Muscle of leg (tissue), 11 donors: Measurements from ENCODE around the gene SLC12A9. TPM values are rescaled to one million over a fixed set of nuclear protein-coding genes. Genes with fewer than 3 reads are reported as not detected.

Experiments
- DNase-seq: peaks from one replicate; pipeline ENCODE4 v3.0.0; 2013
- H3K27ac ChIP-seq: one replicate; pipeline ENCODE4 v1.5.1; 2013; ENCODE audit warnings: mild to moderate bottlenecking, low read length, control low read depth
- H3K27me3 ChIP-seq: one replicate; pipeline ENCODE4 v1.6.1; 2013; ENCODE audit warnings: low read length; ENCODE audit not compliant: control insufficient read depth, insufficient read depth
- H3K36me3 ChIP-seq: one replicate; pipeline ENCODE4 v1.6.1; 2013; ENCODE audit warnings: low read length; ENCODE audit not compliant: control insufficient read depth, insufficient read depth
- H3K4me1 ChIP-seq: one replicate; pipeline ENCODE4 v1.6.1; 2013; ENCODE audit warnings: low read length; ENCODE audit not compliant: control insufficient read depth, insufficient read depth
- H3K4me3 ChIP-seq: one replicate; pipeline ENCODE4 v1.5.1; 2013; ENCODE audit warnings: low read length, control low read depth
- H3K9me3 ChIP-seq: replicated peaks from 2 replicates; pipeline ENCODE4 v1.6.1; 2013; ENCODE audit warnings: low read depth, low read length; ENCODE audit not compliant: control insufficient read depth
- WGBS: methylation state at CpG from one replicate; pipeline ENCODE4 v1.1.5; 2013; ENCODE audit warnings: missing lambda C conversion rate; ENCODE audit not compliant: insufficient coverage; 5-methylcytosine and 5-hydroxymethylcytosine counted together
- polyA plus RNA-seq, 8 donors: library from polyadenylated mRNA; unstranded; fragments of 120-200 nt; gene quantifications; one replicate each; pipeline versions ENCODE4 v1.2.1 to v1.2.3, GENCODE V29; 2013; ENCODE audit warnings: inconsistent platforms in 1 of 8, low replicate concordance in 1 of 8; ENCODE audit not compliant: insufficient read length in 8 of 8, insufficient read depth in 1 of 8
- total RNA-seq: library from RNA; stranded (reverse); fragments of 120-200 nt; gene quantifications from one replicate; pipeline ENCODE4 v1.2.4, GENCODE V29; 2013

SLC12A9 gene
- total and polyA plus RNA-seq, 9 donors: 9.7 to 25.4 (median 18.4) TPM

DNA sequence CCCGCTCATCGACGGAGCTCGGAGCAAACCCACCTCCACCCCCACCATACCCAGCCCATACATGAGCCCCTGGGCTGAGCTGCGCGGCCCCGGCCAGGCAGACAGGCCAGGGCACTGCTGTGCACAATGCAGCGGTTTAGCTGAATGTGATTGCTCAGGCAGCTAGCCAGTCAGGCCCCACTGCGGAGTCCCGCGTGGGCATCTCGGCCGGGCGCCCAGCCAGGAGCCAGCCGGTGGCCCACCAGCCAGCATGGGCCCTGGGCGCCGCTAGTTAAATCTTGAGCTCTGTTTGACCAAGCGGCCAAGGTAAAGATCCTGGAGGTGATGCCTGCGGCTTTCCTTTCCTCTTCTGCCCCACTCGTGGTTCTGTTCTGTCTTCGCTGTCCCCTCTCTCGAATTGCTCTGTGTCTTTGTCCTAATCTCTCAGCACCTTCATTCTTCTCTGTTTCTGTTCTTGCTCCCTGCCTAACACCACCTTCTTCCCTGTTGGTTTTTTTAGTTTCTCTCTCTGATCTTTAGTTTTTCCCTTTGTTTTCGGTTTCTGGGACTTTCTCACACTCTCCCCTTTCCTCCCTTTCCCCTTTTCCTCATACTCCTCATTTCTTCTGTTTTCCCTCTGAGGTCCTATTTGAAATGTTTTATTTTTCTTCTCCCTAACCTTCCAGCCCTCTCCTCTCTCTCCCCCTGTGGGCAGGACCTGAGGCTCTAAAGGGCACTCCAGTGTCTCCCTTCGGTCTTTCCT is 30.4 kb downstream of the SLC12A9 start:
- DNase-seq: no peak
- Histone ChIP-seq H3K36me3 (peaks cover 87% of the 10 kb centered on the region), H3K4me1 (peaks cover 16% of the 10 kb centered on the region), H3K27ac (no peak overlapping the region), H3K9me3 (no peaks in the 10 kb centered on the region), H3K27me3 (no peaks in the 10 kb centered on the region), H3K4me3 (no peak overlapping the region)
- 93% methylated on average over 21 of the region's 24 CpGs for WGBS

DNA sequence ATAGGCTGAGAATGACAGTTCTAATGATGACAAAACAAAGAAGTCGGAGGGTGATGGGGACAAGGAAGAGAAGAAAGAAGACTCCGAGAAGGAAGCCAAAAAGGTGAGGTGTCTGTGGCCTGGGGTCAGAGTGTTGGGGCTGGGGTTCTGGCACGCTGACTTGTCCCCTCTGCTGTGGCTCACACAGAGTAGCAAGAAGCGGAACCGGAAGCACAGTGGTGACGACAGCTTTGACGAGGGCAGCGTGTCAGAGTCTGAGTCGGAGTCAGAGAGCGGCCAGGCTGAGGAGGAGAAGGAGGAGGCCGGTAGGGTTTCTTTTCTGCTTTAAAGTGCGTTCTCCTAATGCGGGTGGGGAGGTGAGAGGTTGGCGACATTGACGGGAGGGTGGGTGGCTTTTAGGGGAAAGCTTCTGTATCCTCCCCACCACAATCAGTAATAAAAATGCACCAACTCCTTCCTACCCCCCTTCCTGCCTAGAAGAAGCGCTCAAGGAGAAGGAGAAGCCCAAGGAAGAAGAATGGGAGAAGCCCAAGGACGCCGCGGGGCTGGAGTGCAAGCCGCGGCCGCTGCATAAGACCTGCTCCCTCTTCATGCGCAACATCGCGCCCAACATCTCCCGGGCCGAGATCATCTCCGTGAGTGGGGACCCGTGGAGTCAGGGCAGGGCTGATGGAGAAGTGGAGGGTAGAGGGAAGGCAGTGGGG is 32.4 kb downstream of the SLC12A9 start:
- H3K4me3 ChIP-seq: no peak overlapping the region
- no peak for DNase-seq
- H3K4me1 ChIP-seq: peaks cover 29% of the 10 kb centered on the region
- no peaks in the 10 kb centered on the region for H3K27me3 ChIP-seq
- no peaks in the 10 kb centered on the region for H3K9me3 ChIP-seq
- no peak overlapping the region for H3K27ac ChIP-seq
- 94% methylated on average over 14 of the region's 29 CpGs for WGBS
- H3K36me3 ChIP-seq: peaks cover 86% of the 10 kb centered on the region

DNA sequence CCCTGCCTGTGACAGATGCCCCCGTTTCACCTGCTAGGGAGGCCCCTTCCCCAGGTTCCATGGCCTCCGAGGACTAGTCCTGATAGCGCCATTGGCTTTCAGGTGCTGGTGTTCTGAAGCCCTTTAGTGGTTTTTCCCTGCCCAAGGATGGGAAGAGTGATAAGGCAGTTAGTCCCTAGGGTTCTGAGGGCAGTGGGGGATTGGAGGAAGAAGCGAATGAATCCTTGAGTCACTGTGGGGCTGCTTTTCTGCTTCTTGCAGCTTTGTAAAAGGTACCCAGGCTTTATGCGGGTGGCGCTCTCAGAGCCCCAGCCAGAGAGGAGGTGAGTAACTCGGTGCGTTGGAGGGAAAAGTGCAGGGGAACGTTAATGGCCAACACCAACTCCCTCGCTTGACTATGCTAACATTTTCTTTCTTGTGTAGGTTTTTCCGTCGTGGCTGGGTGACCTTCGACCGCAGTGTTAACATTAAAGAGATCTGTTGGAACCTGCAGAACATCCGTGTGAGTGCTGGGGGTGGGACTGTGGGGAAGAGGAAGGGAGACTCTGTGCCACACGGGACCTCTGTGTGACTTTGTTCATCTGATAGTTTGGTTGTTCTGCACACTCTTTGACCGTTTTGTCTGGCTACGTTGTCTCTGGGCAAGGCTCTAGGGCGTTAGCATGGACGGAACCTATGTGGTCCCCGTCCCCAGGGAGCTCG is 33.1 kb downstream of the SLC12A9 start:
- whole genome bisulfite sequencing: 86% methylated on average over 19 of the region's 22 CpGs
- Histone ChIP-seq H3K27me3 (no peaks in the 10 kb centered on the region), H3K4me1 (peaks cover 36% of the 10 kb centered on the region), H3K9me3 (no peaks in the 10 kb centered on the region), H3K4me3 (no peak overlapping the region), H3K27ac (no peak overlapping the region), H3K36me3 (peaks cover 82% of the 10 kb centered on the region)
- no peak for DNase-seq

DNA sequence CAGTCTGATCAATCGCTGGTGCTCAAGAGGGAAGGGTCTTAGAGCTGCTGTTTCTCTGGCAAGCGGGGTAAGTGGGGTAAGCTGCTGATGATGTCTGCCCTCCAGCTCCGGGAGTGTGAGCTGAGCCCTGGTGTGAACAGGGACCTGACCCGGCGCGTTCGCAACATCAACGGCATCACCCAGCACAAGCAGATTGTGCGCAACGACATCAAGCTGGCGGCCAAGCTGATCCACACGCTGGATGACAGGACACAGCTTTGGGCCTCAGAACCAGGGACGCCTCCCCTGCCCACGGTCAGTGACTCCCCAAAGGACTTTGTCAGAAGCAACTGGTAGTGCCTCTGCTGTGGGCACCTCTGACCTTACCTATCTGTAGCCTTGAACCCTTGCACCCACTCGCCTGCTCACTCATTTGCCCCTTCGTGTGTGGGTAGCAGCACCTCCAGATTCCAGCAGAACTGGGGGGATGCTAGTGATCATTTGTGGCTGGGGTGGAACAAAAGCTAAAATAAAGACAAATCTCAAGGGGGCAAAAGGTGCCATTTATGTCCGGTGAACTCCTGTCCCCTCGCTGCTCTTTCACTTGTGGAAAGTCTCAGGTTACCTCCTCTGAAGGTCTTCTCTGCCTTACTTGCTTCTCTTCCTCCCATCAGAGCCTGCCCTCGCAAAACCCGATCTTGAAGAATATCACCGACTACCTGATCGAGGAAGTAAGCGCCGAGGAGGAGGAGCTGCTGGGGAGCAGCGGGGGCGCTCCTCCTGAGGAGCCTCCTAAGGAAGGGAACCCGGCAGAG is 33.8 kb downstream of the SLC12A9 start:
- H3K4me1 ChIP-seq: peaks cover 44% of the 10 kb centered on the region
- H3K9me3 ChIP-seq: no peaks in the 10 kb centered on the region
- 80% methylated on average over 20 of the region's 27 CpGs for WGBS
- H3K27me3 ChIP-seq: peaks cover 4% of the 10 kb centered on the region
- DNase-seq: no peak
- no peak overlapping the region for H3K4me3 ChIP-seq
- H3K36me3 ChIP-seq: peaks cover 75% of the 10 kb centered on the region
- no peak overlapping the region for H3K27ac ChIP-seq

DNA sequence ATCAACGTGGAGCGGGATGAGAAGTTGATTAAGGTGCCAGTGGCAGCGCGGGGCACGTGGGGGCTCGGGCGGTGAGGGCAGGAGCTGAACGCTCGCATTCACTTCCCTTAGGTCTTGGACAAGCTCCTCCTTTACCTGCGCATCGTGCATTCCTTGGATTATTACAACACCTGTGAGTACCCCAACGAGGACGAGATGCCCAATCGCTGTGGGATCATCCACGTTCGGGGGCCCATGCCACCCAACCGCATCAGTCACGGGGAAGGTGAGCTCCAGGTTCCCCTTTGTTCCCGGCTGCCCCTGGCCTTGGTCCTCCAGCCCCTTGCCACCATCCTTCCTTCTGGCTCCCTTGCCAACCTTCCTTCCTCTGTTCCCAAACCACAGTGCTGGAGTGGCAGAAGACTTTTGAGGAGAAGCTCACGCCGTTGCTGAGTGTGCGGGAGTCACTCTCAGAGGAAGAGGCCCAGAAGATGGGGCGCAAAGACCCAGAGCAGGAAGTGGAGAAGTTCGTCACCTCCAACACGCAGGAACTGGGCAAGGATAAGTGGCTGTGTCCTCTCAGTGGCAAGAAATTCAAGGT is 34.5 kb downstream of the SLC12A9 start:
- Histone ChIP-seq H3K4me3 (no peak overlapping the region), H3K27ac (peak overlapping the region; percentile 29), H3K36me3 (peaks cover 70% of the 10 kb centered on the region), H3K27me3 (peaks cover 4% of the 10 kb centered on the region), H3K4me1 (peaks cover 47% of the 10 kb centered on the region), H3K9me3 (no peaks in the 10 kb centered on the region)
- DNase-seq: no peak
- 72% methylated on average over 25 of the region's 25 CpGs for whole genome bisulfite sequencing

DNA sequence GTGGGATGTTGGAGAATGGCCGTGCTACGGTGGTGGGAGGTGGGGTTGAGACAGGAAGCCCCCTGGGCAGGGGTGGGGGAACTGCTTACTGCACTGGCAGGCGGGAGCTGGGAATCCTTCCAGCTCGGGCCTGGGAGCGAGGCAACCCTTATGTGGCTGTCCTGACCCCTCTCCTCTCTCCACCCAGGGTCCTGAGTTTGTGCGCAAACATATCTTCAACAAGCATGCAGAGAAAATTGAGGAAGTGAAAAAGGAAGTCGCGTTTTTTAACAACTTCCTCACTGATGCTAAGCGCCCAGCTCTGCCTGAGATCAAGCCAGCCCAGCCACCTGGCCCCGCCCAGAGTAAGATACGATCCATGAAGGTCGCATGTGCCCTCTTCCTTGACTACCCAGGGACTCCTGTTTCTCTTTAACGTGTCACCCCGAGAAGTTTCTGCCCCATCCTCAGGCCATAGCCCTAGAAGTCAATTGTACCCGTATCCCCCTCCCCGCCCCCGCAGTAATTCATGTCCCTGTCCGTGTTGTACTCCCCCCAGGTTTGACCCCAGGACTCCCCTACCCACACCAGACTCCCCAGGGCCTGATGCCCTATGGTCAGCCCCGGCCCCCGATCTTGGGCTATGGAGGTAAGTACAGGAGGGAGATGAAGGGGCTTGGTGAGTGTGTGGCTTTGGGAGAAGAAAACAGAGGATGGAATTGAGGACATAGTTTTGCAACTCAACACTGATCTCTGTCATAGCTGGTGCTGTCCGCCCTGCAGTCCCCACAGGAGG is 35.2 kb downstream of the SLC12A9 start:
- Histone ChIP-seq H3K4me1 (peaks cover 47% of the 10 kb centered on the region), H3K27me3 (peaks cover 4% of the 10 kb centered on the region), H3K9me3 (no peaks in the 10 kb centered on the region), H3K36me3 (peaks cover 65% of the 10 kb centered on the region), H3K4me3 (no peak overlapping the region), H3K27ac (peak overlapping the region; percentile 29)
- 44% methylated on average over 10 of the region's 21 CpGs for WGBS
- DNase-seq: peak; percentile 60

DNA sequence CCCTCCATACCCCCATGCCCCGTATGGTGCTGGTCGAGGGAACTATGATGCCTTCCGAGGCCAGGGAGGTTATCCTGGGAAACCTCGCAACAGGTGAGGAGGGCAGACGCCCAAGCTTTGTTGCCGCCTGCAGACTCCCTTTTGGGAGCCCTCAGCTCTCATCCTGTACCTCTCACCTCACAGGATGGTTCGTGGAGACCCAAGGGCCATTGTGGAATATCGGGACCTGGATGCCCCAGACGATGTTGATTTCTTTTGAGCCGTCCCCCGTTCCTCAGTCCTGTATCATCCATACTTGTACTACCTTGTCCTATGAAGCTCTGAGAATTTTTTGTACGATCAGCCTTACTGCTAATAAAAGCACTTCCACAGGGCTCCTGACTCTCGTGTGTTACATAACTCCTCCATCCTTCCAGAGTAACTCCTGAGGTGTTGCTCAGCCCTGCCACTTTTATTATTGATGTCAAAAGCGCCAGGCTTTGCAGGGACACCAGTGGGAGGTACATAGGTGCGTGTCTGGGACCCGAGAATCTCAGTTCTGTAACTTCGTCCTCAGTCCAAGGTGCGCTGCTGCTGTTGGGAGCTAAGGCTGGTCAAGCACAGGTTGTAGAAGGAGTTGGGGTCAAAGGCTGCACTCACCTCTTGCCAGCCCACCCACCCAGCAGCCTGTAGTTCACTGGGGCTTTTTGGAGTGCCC is 35.9 kb downstream of the SLC12A9 start:
- Histone ChIP-seq H3K27ac (peak overlapping the region; percentile 62), H3K4me3 (peak overlapping the region; percentile 53), H3K4me1 (peaks cover 54% of the 10 kb centered on the region), H3K27me3 (peaks cover 4% of the 10 kb centered on the region), H3K36me3 (peaks cover 62% of the 10 kb centered on the region), H3K9me3 (no peaks in the 10 kb centered on the region)
- no peak for DNase-seq
- 61% methylated on average over 12 of the region's 18 CpGs for WGBS

DNA sequence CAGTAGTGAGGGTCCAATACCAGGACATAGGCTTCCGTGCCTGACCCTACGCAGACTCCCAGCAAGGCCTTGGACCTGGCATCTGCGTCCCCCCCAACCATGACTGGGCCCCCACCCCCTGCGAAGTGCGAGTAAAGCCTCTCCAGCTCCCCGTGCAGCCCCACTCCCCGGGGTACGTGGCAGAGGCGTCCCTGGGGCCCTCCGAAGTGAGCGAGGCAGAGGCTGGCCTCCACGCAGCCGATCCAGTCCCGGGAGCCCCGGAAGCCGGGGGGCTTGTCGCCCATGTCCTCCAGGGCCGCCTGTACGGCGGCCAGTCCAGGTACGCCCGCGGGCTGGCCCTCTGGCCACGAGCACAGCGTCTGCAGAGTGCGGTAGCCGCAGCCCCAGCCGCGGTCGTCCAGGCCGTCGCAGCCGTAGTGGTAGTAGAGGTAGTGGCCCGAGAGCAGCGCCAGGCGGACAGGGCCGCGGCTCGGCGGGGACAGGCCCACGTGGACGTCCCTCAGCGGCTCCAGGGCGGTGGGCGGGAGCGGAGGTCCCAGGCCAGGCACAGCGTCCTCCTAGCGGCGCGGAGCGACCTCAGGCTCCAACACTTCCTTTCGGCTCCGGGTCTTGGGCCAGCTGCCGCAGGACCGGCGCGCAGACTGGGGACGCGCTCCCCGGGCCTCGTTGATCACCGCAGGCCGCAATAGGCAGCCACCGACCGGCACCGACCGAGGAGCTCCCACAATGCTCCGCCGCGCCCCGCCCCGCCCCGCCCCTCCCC is 36.7 kb downstream of the SLC12A9 start, which contains the start of gene UFSP1:
TSS of gene UFSP1 (minus strand) at position 728 of the 763 bp plus-strand sequence. CDS start at position 284, 444 bp downstream.
- no peak for DNase-seq
- Histone ChIP-seq H3K9me3 (no peaks in the 10 kb centered on the region), H3K4me3 (peak within 1 kb of the TSS; percentile 70), H3K36me3 (peaks cover 55% of the 10 kb centered on the region), H3K4me1 (peaks cover 61% of the 10 kb centered on the region), H3K27ac (peak within 1 kb of the TSS; percentile 91), H3K27me3 (peaks cover 4% of the 10 kb centered on the region)
- under 1% methylated on average over 50 of the region's 73 CpGs for WGBS
